ENCODE data around the gene COX19.

The COX19 gene

DNA sequence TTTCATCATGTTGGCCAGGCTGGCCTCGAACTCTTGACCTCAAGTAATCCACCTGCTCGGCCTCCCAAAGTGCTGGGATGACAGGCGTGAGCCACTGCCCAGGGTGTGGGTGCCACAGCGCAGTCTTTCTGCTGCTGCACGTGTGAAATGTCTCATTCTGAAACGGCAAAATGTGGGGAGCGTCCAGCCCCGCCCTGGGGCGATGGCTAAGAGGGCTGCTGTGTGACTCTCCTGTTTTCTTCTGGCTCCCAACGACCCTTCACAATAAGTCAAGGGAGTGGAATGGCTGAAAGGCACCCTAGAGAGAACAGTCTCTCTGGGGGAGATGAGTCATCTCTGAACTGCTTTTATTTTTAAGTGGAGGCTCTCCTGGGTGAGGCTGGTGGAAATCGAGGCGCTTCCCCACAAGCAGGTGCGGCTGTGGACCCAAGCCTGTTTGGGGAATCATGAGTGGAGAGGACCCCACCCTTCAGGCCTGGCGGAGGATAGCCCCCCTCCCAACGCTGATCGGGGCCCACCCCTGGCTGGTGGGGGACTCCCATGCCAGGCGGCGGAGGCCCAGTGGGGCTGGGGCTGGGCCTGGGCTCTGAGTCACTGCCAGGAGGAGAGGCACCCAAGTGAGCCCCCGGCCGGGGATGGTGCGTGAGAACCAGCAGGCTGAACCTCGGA is 38.8 kb downstream of the COX19 start:
- H3K4me3 ChIP-seq (ENCODE audit: control insufficient read depth, low read depth, low read length), result no peak overlapping the region
- DNase-seq (ENCODE audit: low read depth), result no peak
- TF ChIP-seq, protein P1, sequence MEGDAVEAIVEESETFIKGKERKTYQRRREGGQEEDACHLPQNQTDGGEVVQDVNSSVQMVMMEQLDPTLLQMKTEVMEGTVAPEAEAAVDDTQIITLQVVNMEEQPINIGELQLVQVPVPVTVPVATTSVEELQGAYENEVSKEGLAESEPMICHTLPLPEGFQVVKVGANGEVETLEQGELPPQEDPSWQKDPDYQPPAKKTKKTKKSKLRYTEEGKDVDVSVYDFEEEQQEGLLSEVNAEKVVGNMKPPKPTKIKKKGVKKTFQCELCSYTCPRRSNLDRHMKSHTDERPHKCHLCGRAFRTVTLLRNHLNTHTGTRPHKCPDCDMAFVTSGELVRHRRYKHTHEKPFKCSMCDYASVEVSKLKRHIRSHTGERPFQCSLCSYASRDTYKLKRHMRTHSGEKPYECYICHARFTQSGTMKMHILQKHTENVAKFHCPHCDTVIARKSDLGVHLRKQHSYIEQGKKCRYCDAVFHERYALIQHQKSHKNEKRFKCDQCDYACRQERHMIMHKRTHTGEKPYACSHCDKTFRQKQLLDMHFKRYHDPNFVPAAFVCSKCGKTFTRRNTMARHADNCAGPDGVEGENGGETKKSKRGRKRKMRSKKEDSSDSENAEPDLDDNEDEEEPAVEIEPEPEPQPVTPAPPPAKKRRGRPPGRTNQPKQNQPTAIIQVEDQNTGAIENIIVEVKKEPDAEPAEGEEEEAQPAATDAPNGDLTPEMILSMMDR (IDR thresholded peaks at IDR 0.05; ENCODE audit: control insufficient read depth, insufficient read depth, low read depth, low read length, missing control alignments), result no peak

DNA sequence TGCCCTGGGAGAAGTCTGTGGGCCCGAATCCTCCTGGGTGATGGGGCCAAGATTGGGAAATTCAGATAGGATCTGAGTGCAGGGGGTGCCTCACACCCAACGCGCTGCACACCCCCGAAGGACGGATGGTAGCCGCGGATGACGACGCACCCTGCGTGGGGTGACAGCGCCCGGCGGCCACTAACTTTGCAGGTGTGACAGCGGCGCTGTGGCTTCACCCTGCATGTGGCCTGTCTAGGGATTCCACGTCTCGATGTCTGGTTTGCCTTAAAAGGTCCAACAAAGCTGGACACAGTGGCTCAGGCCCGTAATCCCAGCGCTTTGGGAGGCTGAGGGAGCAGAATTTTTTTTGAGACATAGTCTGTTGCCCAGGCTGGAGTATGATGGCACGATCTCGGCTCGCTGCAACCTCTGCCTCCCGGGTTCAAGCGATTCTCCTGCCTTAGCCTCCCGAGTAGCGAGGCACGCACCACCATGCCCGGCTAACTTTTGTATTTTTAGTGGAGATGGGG is 39.4 kb downstream of the COX19 start:
- TF ChIP-seq, protein P1 (IDR thresholded peaks at IDR 0.05; ENCODE audit: control insufficient read depth, insufficient read depth, low read depth, low read length, missing control alignments), result no peak
- DNase-seq (ENCODE audit: low read depth), result no peak
- H3K4me3 ChIP-seq (ENCODE audit: control insufficient read depth, low read depth, low read length), result no peak overlapping the region

DNA sequence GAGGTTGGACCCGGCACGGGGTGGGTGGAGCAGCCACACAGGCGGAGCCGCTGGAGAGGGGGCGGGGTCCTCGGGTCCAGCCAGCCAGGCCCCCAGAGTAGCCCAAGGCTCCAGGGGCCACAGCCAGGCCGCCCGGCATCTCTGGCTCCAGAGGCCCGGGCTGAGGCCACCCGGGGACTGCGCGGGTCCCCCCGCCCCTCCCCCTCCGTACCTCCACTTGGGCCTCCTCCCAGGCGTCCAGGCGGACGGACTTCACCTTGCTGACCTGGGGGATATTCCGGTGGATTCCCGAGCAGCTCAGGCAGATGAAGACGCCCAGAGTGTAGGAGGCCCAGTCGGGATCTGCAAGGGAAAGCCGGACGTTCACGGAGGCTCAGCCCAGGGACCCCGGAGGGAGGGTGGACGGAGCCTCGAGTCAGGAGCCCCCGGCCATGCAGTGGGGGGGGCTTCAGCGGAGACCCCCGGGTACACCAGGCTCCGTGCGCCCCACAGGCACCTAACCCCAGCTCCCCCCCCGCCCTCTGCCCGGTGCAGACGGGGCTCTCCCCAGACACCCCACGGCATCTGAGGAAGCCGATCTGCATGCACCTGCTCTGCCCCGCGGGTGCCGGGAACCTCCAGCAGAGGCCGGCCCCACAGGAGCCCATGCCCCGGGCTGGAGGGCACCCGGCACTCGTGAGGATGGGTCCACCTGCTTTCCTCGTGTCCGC is 40.0 kb downstream of the COX19 start:
- H3K4me3 ChIP-seq (ENCODE audit: control insufficient read depth, low read depth, low read length), result no peak overlapping the region
- DNase-seq (ENCODE audit: low read depth), result no peak
- TF ChIP-seq, protein P1 (IDR thresholded peaks at IDR 0.05; ENCODE audit: control insufficient read depth, insufficient read depth, low read depth, low read length, missing control alignments), result no peak

DNA sequence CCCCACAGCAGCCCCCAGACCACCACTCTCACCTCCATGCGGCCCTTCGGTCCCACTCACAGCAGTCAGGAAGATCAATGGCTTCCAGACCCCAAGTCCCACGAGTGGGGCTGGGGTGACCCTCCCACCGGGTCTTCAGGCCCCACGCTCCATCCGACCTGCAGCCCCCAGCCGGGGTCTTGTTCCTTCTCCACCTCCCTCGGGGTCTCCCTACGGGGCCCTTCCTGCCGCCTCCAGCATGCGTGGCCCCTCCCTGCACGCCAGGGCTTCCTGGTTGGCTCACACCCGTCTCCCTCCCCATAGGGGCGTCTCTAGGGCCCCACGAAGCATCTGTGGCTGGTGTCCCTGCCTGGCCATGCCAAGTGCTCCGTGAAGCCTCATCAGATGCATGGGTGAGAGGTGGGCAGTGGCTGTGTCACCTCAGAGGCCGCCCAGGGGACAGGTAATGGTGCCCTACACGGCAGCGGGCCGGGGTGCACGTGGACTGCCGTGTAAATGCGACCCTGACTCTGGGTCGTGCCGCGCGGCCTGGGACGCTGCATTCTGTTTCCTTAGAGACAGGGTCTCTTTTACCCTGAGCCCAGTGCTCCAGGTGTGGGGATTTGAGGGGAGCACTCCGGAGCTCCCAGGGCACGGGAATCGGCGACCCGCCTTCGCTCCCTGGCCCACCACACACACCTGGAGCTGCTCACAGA is 40.7 kb downstream of the COX19 start:
- H3K4me3 ChIP-seq (ENCODE audit: control insufficient read depth, low read depth, low read length), result no peak overlapping the region
- TF ChIP-seq, protein P1 (IDR thresholded peaks at IDR 0.05; ENCODE audit: control insufficient read depth, insufficient read depth, low read depth, low read length, missing control alignments), result no peak
- DNase-seq (ENCODE audit: low read depth), result no peak

DNA sequence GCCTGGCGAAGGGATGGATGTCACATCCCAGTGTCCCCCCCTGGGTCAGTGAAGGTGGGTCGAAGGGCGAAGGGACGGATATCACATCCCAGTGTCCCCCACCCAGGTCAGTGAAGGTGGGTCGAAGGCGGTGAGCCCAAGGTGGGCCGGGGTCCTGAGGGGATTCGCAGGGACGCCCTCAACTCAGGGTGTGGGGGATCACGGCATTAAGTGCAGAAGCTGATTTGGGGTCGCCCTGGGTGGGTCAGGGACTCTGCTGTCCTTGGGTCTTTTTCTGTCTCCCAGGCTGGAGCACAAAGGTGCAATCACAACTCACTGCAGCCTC is 42.7 kb downstream of the COX19 start:
- TF ChIP-seq, protein P1 (IDR thresholded peaks at IDR 0.05; ENCODE audit: control insufficient read depth, insufficient read depth, low read depth, low read length, missing control alignments), result no peak
- DNase-seq (ENCODE audit: low read depth), result no peak
- H3K4me3 ChIP-seq (ENCODE audit: control insufficient read depth, low read depth, low read length), result no peak overlapping the region

DNA sequence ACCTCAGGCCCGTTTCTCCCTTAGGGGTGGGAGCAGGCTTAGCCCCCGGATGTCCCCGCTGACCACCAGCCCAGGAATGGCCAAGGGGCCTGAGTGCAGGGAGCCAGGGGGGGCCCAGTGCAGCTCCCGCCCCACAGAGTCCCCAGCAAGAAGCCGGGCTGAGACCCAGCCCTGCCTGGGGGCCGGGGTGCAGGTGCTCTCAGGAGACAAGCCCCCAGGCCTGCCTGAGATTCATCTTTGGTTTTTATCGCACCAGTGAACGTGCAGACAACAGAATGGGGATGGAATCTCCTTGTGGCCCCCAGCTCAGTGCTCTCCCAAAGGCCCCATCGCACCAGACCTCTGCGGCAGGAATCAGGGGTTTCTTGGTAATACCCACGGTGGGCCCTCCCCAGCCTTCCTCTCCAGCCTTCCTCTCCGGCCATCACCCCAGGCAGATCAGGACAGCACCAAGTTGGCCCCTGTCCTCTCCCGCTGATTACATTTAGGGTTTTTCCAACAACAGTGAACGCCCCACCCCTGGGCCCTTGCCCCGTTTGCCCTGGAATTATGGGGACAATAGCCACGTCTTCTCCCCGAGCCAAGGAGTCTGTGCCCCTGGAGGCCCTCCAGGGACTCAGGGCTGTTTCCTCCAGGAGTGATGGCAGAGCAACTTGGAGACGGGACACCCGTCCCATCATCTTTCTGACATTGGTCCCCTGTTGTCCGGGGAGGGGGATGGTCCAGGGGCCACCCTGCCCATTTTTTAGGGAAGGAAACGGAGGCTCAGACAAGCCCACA is 43.3 kb downstream of the COX19 start:
- no peak overlapping the region for H3K4me3 ChIP-seq (ENCODE audit: control insufficient read depth, low read depth, low read length)
- DNase-seq (ENCODE audit: low read depth), result no peak
- TF ChIP-seq, protein P1 (IDR thresholded peaks at IDR 0.05; ENCODE audit: control insufficient read depth, insufficient read depth, low read depth, low read length, missing control alignments), result no peak

All from AG09309 (cell line).